K562 treated with DMSO at 1 percent for 12 hours (cell line): Measurements from ENCODE around the gene MEGF8. TPM values are rescaled to one million over a fixed set of nuclear protein-coding genes. Genes with fewer than 3 reads are reported as not detected.

Source experiments
- total RNA-seq: library from RNA; unstranded; fragments of 300-600 nt; gene quantifications from 2 replicates; pipeline ENCODE4 v1.2.3, GENCODE V29; 2022; ENCODE audit not compliant: insufficient read depth

The MEGF8 gene, protein sequence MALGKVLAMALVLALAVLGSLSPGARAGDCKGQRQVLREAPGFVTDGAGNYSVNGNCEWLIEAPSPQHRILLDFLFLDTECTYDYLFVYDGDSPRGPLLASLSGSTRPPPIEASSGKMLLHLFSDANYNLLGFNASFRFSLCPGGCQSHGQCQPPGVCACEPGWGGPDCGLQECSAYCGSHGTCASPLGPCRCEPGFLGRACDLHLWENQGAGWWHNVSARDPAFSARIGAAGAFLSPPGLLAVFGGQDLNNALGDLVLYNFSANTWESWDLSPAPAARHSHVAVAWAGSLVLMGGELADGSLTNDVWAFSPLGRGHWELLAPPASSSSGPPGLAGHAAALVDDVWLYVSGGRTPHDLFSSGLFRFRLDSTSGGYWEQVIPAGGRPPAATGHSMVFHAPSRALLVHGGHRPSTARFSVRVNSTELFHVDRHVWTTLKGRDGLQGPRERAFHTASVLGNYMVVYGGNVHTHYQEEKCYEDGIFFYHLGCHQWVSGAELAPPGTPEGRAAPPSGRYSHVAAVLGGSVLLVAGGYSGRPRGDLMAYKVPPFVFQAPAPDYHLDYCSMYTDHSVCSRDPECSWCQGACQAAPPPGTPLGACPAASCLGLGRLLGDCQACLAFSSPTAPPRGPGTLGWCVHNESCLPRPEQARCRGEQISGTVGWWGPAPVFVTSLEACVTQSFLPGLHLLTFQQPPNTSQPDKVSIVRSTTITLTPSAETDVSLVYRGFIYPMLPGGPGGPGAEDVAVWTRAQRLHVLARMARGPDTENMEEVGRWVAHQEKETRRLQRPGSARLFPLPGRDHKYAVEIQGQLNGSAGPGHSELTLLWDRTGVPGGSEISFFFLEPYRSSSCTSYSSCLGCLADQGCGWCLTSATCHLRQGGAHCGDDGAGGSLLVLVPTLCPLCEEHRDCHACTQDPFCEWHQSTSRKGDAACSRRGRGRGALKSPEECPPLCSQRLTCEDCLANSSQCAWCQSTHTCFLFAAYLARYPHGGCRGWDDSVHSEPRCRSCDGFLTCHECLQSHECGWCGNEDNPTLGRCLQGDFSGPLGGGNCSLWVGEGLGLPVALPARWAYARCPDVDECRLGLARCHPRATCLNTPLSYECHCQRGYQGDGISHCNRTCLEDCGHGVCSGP (N-terminal part only)
- 5.6 and 18.1 TPM in 2 replicates for total RNA-seq

DNA sequence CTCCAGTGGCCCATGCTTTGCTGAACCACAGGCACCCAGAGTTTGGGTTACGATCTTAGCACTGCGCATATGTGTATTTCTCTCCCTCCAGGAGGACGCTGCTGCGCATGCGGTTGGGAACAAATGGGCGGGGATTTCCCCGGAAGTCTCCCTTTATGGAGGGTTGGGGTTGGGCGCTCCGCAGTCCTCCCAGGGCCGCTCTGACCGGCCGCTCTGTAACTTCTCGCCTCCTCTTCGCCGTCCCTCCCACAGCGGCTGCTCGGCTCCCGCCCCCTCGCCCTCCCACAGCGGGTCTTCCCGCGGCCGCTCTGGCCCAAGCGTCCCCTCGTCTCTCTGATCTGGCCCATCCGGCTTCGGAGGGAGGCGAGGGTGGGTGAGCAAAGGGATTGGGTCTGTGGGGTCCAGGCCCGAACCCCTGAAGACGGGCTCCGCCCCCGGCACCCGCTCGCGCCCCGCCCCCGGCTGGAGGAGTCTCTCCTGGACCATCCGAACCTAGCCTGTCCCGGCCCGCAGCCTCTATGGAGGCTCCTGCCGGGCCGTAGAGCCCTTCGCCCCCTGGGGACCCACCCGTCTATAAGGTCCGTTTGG is at the start of gene MEGF8:
Gene MEGF8, plus strand, starts transcription at position 328 of the 588 bp plus-strand sequence. CDS start 609 bp downstream, outside the sequence.

DNA sequence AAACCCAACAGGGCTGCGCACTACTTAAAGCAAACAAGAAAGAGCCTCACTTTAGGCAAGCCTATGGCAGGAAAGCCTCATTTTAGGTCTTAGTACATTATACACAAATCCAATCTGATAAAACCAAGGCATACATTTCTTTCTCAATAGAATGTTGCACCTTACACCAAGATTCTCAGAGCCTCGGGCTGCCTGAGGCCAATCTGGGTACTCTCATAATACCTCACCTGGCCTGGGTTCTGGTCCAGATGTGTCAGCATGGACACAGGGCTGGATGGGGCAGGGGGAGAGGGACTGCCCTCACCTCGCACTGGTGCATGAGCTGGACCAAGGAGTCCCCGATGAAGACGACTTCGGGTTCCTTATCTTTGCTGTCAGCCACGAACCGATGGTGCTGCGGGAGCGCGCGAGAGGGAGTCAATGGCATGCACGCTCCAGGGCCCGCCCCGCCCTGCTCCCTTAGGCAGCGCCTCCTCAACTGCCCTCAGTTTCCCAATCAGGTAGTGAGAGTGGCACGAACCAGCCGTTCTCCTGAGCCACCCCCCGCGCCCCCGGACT is 23.7 kb upstream of the MEGF8 start, which contains the start of gene PRR19:
Gene PRR19, plus strand, starts transcription at position 487 of the 558 bp plus-strand sequence. CDS start 7,453 bp downstream, outside the sequence.

DNA sequence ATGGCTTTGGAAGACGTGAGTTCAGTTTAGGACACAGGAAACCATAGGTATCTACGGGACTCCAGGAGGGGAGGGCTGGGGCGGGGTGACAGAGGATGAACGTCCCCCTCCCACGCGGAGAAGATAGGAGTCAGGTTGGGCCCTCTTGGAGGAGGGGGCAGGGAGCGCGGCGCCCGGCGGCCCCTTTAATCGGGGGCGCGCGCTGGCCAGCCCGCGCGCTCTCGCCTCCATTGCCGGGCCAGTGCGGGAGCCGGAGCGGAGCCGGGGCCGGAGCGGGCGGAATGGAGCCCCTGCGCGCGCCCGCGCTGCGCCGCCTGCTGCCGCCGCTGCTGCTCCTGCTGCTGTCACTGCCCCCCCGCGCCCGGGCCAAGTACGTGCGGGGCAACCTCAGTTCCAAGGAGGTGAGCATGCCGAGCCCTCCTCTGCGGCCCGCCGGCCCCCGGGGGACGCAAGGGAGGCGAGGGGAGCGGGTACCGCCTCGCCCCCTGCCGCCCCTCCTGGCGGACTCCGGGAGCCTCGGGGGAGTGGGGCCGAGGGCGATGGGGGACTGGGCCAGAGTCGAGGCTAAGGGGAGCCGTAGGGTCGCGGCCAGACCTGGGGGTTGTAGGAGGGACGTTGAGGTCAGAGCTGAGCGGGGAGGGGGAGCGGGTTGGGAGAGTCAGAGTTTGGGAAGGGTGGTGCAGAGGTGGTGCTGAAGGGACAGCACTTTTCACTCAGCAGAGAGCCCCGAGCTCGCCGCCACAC is 12.2 kb upstream of the MEGF8 start, which contains the start of gene TMEM145:
Gene TMEM145, plus strand, starts transcription at position 214 of the 744 bp plus-strand sequence. Its CDS starts 68 bp downstream, at position 282.

DNA sequence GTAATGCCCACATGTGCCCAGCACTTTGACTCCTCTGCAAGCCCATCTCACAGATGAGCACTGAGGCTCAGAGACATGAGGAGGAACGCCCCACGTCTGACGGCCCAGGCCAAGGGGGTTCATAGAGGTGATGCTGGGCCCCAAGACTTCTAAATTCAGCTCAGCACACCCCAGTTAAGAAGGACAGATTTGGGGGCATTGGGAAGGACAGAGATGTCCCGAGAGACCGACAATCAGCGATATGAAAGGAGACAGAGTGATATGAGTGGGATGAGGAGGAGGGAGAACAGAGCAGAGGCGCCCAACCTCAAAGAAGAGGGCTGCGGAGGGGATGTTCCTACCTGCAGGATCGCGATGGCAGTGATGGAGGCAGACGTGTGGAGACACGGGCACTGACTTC is 64.5 kb downstream of the MEGF8 start, which contains the start of gene CNFN:
Gene CNFN, minus strand, starts transcription at position 399 of the 400 bp plus-strand sequence. CDS start 1,260 bp downstream, outside the sequence.

DNA sequence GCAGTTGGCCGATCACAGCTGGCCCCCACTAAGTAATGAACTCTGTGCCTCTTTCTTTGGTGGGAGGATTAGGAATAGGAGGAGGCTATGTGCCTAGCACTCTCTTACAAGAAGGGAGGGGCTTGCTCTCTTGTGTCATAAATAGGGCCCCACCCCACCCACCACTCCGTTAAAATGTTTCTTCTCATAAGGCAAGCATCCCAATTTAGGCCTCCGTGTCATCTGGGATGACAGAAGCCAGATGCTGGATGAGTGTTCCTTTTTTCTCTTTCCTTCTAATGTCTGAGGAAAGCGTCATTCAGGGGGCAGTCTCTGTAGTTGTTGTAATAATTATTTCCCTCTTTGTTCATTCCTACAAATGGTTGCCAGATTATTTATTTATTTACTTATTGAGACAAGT is 101.9 kb downstream of the MEGF8 start, which contains the start of gene LIPE:
Gene LIPE, minus strand, starts transcription at position 76 of the 400 bp plus-strand sequence. CDS start 239 bp downstream, outside the sequence.

Other genes starting within 250 kb of the MEGF8 start
- gene ZNF574, start 249.5 kb upstream of the MEGF8 start, total RNA-seq = 16.1 and 22.8 TPM in 2 replicates
- gene POU2F2, start 193.2 kb upstream of the MEGF8 start, total RNA-seq = 0.16 and 0.28 TPM in 2 replicates
- 43.1 and 48.3 TPM in 2 replicates for gene DEDD2, start 108.0 kb upstream of the MEGF8 start, total RNA-seq
- 6.2 and 12.9 TPM in 2 replicates for gene ZNF526, start 105.3 kb upstream of the MEGF8 start, total RNA-seq
- gene GSK3A, start 83.0 kb upstream of the MEGF8 start, total RNA-seq = 61.4 and 81.1 TPM in 2 replicates
- 31.2 and 44.7 TPM in 2 replicates for gene ERF, start 70.5 kb upstream of the MEGF8 start, total RNA-seq
- gene CIC, start 56.4 kb upstream of the MEGF8 start, total RNA-seq = 25.9 and 48.3 TPM in 2 replicates
- 1.7 TPM in 1 of 2 replicates, not detected in the other for gene PRR19, start 23.5 kb upstream of the MEGF8 start, total RNA-seq
- gene PAFAH1B3, start 23.0 kb upstream of the MEGF8 start, total RNA-seq = 99.0 and 119 TPM in 2 replicates
- 0.69 TPM in 1 of 2 replicates, not detected in the other for gene TMEM145, start 12.3 kb upstream of the MEGF8 start, total RNA-seq
- not detected in 2 replicates for gene CNFN, start 64.7 kb downstream of the MEGF8 start, total RNA-seq
- not detected in 2 replicates for gene LIPE, start 101.8 kb downstream of the MEGF8 start, total RNA-seq
- gene CXCL17, start 117.3 kb downstream of the MEGF8 start, total RNA-seq = not detected in 2 replicates
- gene CEACAM1, start 202.8 kb downstream of the MEGF8 start, total RNA-seq = 0.51 and 2.5 TPM in 2 replicates